Measurements from ENCODE around the gene MAGED2. TPM values are rescaled to one million over a fixed set of nuclear protein-coding genes. Genes with fewer than 3 reads are reported as not detected.

Gene MAGED2
- total and polyA plus RNA-seq, 7 donors, result 31.9 to 95.6 (median 56.5) TPM

- Histone ChIP-seq H3K9me3 (no peaks in the 10 kb centered on the region), H3K27ac (no peak overlapping the region), H3K4me1 (no peaks in the 10 kb centered on the region), H3K36me3 (ENCODE audit: insufficient read depth in 1 of 2, low read depth in 1 of 2) (no peaks in the 10 kb centered on the region), H3K4me3 (no peak overlapping the region), H3K27me3 (ENCODE audit: insufficient read depth in 3 of 3, low read length in 2 of 3) (peaks cover 0 to 4% (median 0%) of the 10 kb centered on the region in 3 donors)
- ATAC-seq, result no peak
- WGBS, 3 donors, result 6 to 20% (median 9%) methylated on average over 1 of the region's 1 CpG
- intact Hi-C loops (cut with DNase I), result no loop called here
- no peak for DNase-seq
- no peak for TF ChIP-seq CTCF (IDR thresholded peaks at IDR 0.05)
Observed at GRCh38 chrX:54794028-54794427, 13.5 kb upstream of the MAGED2 start.

- Histone ChIP-seq H3K9me3 (no peaks in the 10 kb centered on the region), H3K27me3 (ENCODE audit: insufficient read depth in 3 of 3, low read length in 2 of 3) (peaks cover 0 to 4% (median 0%) of the 10 kb centered on the region in 3 donors), H3K4me1 (no peaks in the 10 kb centered on the region), H3K36me3 (ENCODE audit: insufficient read depth in 1 of 2, low read depth in 1 of 2) (no peaks in the 10 kb centered on the region), H3K4me3 (no peak overlapping the region), H3K27ac (no peak overlapping the region)
- ATAC-seq, result no peak
- intact Hi-C loops (cut with DNase I), result no loop called here
- no peak for TF ChIP-seq CTCF (IDR thresholded peaks at IDR 0.05)
- 58 to 85% (median 78%) methylated on average over 4 of the region's 4 CpGs for WGBS, 3 donors
- DNase-seq, result no peak
Observed at GRCh38 chrX:54794795-54795194, 12.8 kb upstream of the MAGED2 start.

GRCh38 chrX:54798137-54798536, 9.4 kb upstream of the MAGED2 start, which contains the start of gene ITIH6:
ITIH6 (minus strand) TSS chrX:54798255; CDS start chrX:54798210, 45 bp downstream.
- DNase-seq, result no peak
- no peak for ATAC-seq
- H3K36me3 ChIP-seq (ENCODE audit: insufficient read depth in 1 of 2, low read depth in 1 of 2), result no peaks in the 10 kb centered on the region
- no peaks in the 10 kb centered on the region for H3K9me3 ChIP-seq
- H3K27me3 ChIP-seq (ENCODE audit: insufficient read depth in 3 of 3, low read length in 2 of 3), result peaks cover 0 to 4% (median 0%) of the 10 kb centered on the region in 3 donors
- no peaks in the 10 kb centered on the region for H3K4me1 ChIP-seq
- no peak within 1 kb of the TSS for H3K4me3 ChIP-seq
- TF ChIP-seq CTCF (IDR thresholded peaks at IDR 0.05), result no peak
- 67 to 74% (median 71%) methylated on average over 2 of the region's 2 CpGs for WGBS, 3 donors
- no peak within 1 kb of the TSS for H3K27ac ChIP-seq
- intact Hi-C loops (cut with DNase I), result no loop called here

GRCh38 chrX:54799046-54799445, 8.5 kb upstream of the MAGED2 start:
- Histone ChIP-seq H3K4me1 (no peaks in the 10 kb centered on the region), H3K27me3 (ENCODE audit: insufficient read depth in 3 of 3, low read length in 2 of 3) (peaks cover 0 to 4% (median 0%) of the 10 kb centered on the region in 3 donors), H3K9me3 (no peaks in the 10 kb centered on the region), H3K36me3 (ENCODE audit: insufficient read depth in 1 of 2, low read depth in 1 of 2) (no peaks in the 10 kb centered on the region), H3K4me3 (no peak overlapping the region), H3K27ac (no peak overlapping the region)
- TF ChIP-seq CTCF (IDR thresholded peaks at IDR 0.05), result no peak
- 85 to 95% (median 87%) methylated on average over 2 of the region's 2 CpGs for WGBS, 3 donors
- ATAC-seq (no peak), DNase-seq (no peak)
- intact Hi-C loops (cut with DNase I), result no loop called here

- peak; percentile 77 to 81 (median 80) for ATAC-seq
- H3K4me1 ChIP-seq, result peaks cover 8% of the 10 kb centered on the region
- intact Hi-C loops (cut with DNase I), result no loop called here
- peaks cover 0 to 35% of the 10 kb centered on the region in 2 donors for H3K36me3 ChIP-seq (ENCODE audit: insufficient read depth in 1 of 2, low read depth in 1 of 2)
- no peaks in the 10 kb centered on the region for H3K27me3 ChIP-seq (ENCODE audit: insufficient read depth in 3 of 3, low read length in 2 of 3)
- TF ChIP-seq CTCF (IDR thresholded peaks at IDR 0.05), result no peak
- H3K4me3 ChIP-seq, result peak overlapping the region; percentile 82
- H3K27ac ChIP-seq, result peak overlapping the region; percentile 84
- no peaks in the 10 kb centered on the region for H3K9me3 ChIP-seq
- peak; percentile 68 to 83 for DNase-seq
- 1 to 35% (median 1%) methylated on average over 17 to 23 of the region's 23 CpGs for WGBS, 3 donors
Observed at GRCh38 chrX:54808109-54808604, 612 bp downstream of the MAGED2 start.

Data from psoas muscle (tissue), 8 donors.